GM19455 (cell line): ENCODE measurements around the gene EMC1.
"Not testable (repeated sequence)": the region's sequence is repeated elsewhere in the genome, so short reads cannot be mapped to it uniquely, and the experiment has no call there.

Source experiments
- ATAC-seq: cut with Tn5 transposase; IDR thresholded peaks from one replicate; pipeline ENCODE4 v1.9.1; 2021; ENCODE audit not compliant: unreplicated experiment

EMC1 gene

DNA sequence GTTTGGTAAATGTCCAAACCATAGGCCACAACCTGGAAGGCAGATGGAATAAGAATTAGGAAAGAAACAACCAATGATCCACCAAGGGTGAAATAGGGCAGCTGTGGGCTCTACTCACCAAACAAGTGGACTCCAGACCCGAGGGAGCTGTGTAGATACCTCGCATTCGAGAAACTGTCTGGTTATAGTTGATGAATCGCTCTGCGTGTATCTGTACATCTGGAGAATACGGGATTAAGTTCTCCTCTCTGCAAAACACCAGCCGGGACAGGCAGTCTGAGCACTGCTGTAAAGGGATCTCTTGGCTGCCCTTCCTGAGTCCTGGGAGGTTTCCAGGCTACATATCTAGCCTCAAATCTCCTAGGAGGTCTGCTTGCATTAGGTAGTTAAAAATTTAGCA is 31.9 kb downstream of the EMC1 start:
- ATAC-seq = no peak

DNA sequence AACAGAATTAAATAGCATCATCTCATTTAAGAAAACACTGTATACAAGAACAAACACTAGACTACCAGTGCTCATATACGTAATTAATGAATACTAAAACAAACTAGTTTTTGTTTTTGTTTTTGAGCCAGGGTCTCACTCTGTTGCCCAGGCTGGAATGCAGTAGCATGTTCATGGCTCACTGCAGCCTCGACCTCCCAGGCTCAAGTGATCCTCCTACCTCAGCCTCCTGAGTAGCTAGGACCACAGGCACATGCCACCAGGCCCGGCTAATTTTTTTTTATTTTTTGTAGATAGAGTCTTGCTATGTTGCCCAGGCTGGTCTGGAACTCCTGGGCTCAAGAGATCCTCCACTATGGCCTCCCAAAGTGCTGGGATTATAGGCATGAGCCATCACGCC is 34.7 kb downstream of the EMC1 start:
- not testable (repeated sequence) for ATAC-seq

- no peak for ATAC-seq
These were observed 37.7 kb downstream of the EMC1 start for GRCh38 chr1:19213580-19213979.

DNA sequence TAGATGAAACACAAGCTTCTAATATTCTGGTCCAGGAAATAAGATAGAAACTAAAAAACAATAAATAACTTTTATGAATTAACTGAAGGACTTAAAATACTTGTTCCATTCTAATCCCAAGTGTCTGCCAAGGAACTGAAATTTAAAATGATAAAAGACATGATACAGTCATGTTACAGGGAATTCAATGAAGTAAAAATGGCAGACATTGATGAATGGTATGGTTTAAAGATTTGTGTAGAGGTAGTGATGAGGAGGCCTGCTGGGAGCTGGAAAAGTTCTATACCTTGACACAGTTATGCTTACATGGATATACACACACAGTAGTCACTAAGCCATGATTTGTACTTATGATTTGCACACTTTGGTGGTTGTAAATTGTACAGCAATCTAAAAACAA is 39.2 kb downstream of the EMC1 start:
- ATAC-seq = no peak

GRCh38 chr1:19210772-19211549 is 40.4 kb downstream of the EMC1 start:
- ATAC-seq = no peak

DNA sequence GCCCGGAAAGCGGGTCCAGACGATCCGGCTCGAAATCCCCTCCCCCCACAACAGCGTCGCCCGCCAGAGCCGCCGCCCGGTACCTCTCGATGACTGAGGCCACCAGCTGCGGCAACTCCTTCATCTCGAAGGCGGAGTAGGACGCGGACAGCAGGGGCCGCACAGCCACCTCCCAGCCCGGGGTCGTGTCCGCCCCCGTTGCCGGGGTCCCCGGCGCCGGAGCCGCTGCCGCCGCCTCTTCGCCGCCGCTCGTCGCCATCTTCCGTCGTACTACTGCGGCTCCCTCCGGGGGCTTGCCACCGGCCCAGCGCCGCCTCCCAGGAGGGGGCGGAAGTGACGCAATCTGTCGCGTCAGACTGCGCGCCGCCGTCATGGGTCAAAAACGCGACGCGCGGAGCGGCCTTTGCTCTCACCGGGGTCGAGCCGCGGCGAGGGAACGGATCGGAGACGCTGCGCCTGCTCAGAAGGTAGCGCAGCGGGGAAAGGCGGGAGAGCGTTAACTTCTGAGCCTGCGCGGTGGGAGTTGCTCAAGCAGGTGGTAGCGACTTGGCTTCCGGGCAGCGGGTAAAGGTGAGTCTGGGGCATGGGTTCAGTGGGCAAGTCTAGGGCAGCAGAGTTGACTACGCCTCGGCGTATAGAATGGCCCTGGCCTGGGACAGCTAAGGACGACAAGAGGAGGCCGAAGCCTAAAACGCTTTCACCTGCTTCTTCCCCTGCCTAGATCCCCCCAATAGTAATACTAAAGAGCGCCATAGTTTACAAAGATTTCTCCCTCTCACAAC is 41.1 kb downstream of the EMC1 start, which contains the start of gene UBR4:
TSS of gene UBR4 (minus strand) at position 277 of the 782 bp plus-strand sequence. CDS start at position 259, 18 bp downstream.
- peak; percentile 84 for ATAC-seq

DNA sequence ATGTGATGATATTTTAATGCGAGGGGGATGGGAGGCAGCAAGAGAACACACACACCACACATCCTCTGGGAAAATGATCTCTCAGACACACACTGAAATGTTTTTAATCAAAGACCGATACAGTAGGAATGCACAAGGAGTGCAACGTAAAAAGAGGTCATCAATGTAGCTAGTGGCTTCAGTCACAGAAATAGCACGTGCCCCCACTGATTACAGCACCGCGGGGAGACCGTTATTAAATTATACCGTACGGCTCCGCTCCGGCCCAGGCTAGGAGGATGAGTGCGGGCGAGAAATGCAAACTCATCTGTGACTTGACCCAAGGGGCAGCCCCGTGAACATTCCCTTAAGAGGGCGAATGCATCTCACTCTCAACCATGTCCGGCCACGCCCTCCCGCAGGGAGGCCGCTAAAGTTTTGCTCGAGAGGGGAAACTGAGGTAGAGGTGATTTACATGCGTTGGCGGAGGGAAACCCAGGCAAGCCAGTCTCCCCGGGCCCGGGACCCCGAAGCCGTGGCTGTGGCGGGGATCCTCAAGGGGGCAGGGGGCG is 41.8 kb downstream of the EMC1 start:
- peak; percentile 34 for ATAC-seq

DNA sequence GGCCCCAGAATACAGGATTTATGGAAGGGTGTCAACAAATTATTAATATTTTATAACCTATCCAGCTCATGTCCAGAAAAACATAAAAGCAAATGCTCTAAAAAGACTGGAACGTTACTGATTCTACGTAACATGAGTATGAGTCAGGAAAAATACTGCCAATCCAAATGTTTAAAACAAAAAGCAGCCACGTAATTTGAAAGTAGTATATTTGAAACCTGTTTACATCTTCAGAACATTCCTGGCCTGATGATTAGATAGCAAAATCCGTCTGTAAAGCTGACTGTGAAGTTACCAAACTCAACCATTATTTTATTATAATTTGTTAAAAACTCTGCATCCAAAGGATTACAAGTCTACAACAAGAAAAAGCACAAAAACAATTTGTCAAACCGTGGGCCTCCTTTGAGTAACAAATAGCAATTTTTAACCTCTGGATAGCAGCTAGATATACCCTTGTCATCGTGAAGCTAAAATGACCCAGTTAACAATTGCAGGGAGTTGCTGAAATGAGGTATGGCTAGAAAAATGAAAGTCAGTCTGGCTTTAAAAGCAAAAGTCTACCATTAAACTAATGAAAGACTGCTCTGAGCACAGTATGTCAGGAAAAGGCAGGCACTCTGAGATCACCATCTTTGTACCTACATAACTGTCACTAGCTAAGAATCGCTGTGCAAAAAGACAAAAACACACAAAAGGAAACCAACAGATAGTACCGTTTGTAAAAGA is 42.5 kb downstream of the EMC1 start:
- ATAC-seq = no peak

DNA sequence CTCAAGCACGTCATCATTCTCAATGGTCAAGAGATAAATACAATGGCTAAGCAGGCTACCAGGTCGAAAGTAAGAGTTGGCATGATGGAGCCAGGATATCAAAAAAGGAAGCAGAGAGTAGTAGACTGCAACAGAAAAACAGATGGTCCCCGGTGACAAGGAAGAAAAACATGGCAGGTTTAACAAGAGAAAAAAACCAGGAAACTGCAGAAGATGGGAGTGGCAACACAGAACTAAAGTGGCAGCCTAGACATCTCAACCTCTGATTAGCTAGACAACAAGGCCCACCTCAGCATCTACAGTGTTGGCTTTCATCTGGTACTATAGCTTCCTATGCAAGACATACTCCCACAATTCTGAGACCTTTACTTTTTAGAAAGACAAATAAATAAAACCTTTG is 44.4 kb downstream of the EMC1 start:
- ATAC-seq = no peak

DNA sequence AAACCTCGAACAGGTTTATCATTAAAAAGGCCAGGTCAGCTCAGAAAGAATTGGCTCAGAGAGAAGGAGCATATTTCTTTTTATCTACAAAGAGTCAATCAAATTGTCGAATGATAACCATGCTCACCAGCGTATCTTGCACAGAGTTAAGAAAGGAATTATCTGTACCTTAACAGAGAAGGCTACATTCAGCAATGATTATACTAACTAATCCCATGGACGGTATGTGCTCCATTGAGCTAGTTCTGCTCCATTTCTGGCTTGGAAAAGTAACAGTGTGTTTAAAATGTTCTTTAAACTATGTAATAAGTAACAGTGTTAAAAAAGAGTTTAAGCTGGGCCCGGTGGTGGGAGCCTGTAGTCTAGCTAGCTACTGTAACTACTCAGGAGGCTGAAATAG is 45.5 kb downstream of the EMC1 start:
- no peak for ATAC-seq

DNA sequence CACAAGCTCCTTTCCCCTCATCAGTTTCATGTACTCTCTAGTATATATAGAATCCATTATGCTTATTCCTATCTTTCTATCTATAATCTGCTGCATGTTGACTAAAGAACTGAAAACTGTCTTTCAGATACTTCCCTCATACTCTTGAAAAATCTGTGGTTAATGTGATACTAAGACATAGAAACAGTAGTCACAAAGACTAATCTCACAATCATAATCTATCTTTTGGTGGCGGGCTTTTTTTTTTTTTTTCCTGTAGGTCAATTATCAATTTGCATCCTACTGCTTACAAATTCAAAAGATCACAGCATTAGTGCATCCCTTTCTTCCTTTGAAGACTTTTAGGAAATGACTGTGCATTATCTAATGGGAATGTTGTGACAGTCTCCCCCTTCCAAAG is 45.9 kb downstream of the EMC1 start:
- ATAC-seq = no peak

DNA sequence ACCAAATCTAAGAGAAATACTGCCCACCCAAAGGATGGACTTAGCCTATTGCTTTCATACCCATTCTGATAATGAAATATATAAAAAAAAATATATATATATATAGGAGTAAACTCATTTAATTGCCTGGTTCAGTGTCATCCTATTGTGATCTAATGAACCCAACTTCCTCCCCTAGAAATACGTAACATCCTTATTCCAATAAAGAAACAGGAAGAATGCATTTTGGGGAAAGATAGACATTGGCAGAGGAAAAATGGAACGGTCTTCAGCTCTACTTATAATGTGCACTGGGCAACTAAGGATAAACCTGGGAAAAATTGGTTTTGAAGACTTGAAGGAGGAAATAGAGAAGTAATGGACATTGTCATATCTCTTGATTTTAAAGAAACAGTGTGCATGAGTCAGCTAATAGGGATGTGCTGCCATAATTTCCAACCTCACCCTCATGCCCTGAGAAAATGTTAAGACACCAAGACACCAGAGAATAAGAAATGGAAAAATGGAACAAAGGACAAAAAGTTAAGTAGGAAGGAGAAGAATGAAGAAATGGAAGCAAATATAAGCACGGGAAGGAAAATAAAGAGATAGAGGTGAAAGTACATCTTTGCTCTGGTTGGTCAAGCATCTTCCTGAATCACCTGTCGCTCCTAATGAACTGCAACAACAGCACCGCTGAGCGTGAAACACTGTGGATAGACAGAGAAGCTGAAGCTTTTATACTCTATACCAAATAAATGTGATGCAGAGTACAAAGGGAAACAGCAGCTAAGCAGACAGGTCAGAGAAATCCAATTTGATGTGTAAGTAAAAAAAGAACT is 46.7 kb downstream of the EMC1 start:
- no peak for ATAC-seq

- no peak for ATAC-seq
These were observed 47.9 kb downstream of the EMC1 start for GRCh38 chr1:19203440-19203839.

DNA sequence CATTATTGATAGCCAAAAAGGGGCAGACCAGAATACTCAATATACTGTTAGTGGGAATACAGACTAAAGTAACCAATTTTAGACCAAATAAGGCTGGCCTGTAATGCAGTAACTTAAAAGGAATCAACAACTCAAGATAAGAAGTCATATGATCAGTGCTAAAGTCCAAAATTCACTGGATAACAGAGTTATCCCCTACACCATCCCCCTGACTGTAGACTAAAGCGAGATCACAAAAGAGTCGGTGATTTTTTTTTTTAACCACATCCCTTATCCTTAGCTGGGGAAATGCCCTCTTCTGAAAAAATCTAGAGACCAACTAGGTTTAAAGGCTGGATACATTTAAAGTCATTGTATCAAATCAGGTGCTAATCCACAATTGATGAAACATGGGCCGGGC is 48.9 kb downstream of the EMC1 start:
- no peak for ATAC-seq

GRCh38 chr1:19199969-19200604 is 51.2 kb downstream of the EMC1 start:
- ATAC-seq = no peak

DNA sequence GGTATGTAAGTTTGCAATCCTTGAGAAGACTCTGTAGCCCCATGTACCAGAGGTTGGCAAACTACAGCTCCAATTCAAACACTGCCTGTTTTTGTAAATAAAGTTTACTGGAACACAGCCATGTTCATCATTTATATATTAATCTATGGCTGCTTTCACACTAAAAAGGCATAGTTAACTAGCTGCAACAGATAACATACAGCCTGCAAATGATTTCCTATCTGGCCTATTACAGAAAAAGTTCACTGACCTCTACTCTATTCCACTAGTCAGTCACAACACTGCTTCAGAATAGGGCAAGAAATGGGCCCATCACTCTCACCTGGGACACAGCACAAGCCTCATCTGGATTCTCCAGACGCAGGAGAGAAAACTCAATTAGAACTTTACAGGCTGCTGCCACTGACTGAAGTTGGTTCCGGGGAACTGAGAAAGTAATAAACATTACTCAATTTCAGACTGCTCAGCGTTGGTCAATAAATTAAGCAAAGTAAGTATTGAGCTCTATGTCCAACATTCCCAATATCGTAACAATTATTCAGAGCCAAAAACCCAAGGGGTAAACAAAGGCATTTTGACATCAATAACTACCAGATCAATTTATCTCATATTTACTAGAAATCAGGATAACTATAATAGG is 51.9 kb downstream of the EMC1 start:
- no peak for ATAC-seq

DNA sequence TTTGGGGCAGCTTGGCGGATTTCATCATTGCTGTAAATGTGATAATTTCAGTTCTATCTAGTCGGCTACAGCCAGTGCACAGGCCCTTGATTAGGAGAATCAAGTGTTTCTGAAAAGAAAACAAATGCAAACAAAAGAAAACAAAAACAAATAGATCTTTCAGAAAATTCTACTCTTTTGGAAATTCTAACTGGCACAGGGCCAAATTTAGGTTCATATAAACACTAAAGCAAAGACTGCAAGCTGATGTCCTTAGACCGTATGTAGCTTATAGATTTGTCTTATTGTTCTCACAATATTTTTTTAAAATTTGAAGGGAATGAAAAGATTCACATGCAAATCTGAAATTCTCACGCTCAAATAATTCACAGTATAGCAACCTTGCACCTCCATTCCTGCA is 52.5 kb downstream of the EMC1 start:
- ATAC-seq = no peak

GRCh38 chr1:19197845-19198244 is 53.5 kb downstream of the EMC1 start:
- no peak for ATAC-seq

DNA sequence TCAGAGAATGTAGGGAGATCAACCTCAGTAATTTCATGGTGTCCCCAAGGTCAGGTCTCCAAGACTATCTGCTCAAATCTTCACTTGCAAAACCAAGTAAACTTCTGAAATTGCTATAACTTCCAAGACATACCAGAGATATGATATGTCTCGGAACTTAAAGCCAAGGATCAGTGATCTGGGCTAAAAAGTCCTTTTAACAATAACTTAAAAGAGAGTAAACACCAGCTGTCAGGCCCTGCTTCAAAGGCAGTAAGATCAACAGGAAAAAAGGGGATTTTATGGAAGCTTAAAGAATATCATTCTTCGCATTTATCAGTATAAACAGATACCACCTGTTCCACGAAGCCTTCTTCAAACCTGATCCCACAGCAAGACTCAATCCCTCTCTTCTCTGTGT is 55.0 kb downstream of the EMC1 start:
- no peak for ATAC-seq

DNA sequence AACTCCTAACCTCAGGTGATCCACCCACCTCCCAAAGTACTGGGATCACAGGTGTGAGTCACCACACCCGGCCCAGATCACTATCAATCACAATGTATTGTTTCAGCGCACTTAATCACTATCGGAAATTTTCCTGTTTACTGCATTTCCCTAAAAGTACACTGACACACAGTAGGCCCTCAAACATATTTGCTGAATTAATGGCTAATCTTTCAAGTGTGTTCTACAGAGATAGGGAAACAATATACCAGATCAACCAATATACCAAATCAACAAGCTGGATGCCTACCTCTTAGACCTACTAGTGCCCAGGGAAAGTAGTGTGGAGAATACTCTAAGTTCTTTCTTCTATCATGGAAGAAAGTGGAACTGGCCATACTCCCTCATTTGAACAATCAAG is 58.3 kb downstream of the EMC1 start:
- ATAC-seq = no peak
